GM23338 (cell line): Measurements from ENCODE around the gene IMPG1. TPM values are rescaled to one million over a fixed set of nuclear protein-coding genes. Genes with fewer than 3 reads are reported as not detected.

Experiments
- ATAC-seq: fragments of 200-7000 bp; cut with Tn5 transposase; 3 replicates; pipeline ENCODE4 v1.9.1; 2020
- DNase-seq: peaks from one replicate; pipeline ENCODE4 v3.0.0-alpha.2; 2015; ENCODE audit warnings: low spot score
- H2AFZ ChIP-seq: fragments of 200-600 bp; sonication (generic); 2 replicates; pipeline ENCODE4 v1.8.0; 2016; ENCODE audit warnings: antibody characterized with exemption, mild to moderate bottlenecking, moderate library complexity
- H3F3A ChIP-seq: fragments of 200-600 bp; sonication (generic); replicated peaks from 2 replicates; pipeline ENCODE4 v1.8.0; 2017; ENCODE audit warnings: antibody characterized with exemption, mixed run types, low read depth
- H3K27ac ChIP-seq: fragments of 200-600 bp; sonication (generic); 2 replicates; pipeline ENCODE4 v1.6.1; 2016; ENCODE audit warnings: low read depth
- H3K27me3 ChIP-seq: fragments of 200-600 bp; sonication (generic); 2 replicates; pipeline ENCODE4 v1.8.0; 2016; ENCODE audit warnings: mild to moderate bottlenecking, mixed run types, moderate library complexity; ENCODE audit not compliant: insufficient read depth
- H3K36me3 ChIP-seq: fragments of 200-600 bp; sonication (generic); 2 replicates; pipeline ENCODE4 v1.8.0; 2016; ENCODE audit warnings: mild to moderate bottlenecking; ENCODE audit not compliant: insufficient read depth
- H3K4me1 ChIP-seq: fragments of 200-600 bp; sonication (generic); 2 replicates; pipeline ENCODE4 v1.8.0; 2016; ENCODE audit warnings: mild to moderate bottlenecking, moderate library complexity; ENCODE audit not compliant: insufficient read depth
- H3K4me2 ChIP-seq: fragments of 200-600 bp; sonication (generic); 2 replicates; pipeline ENCODE4 v1.7.1; 2017; ENCODE audit warnings: mixed run types
- H3K4me3 ChIP-seq: fragments of 200-600 bp; sonication (generic); 2 replicates; pipeline ENCODE4 v1.6.1; 2016; ENCODE audit warnings: mixed run types
- H3K79me2 ChIP-seq: fragments of 200-600 bp; sonication (generic); replicated peaks from 2 replicates; pipeline ENCODE4 v1.8.0; 2017; ENCODE audit warnings: mild to moderate bottlenecking; ENCODE audit not compliant: insufficient read depth
- H3K9me2 ChIP-seq: fragments of 200-600 bp; sonication (generic); 2 replicates; pipeline ENCODE4 v1.8.0; 2017; ENCODE audit not compliant: insufficient read depth
- H4K20me1 ChIP-seq: fragments of 200-600 bp; sonication (generic); replicated peaks from 2 replicates; pipeline ENCODE4 v1.8.0; 2017; ENCODE audit warnings: mild to moderate bottlenecking; ENCODE audit not compliant: insufficient read depth
- H3K27ac Mint-ChIP-seq: 2 replicates; pipeline ENCODE4 v1.8.0; 2020; ENCODE audit warnings: inconsistent platforms, mild to moderate bottlenecking, moderate library complexity, mixed read lengths
- H3K27me3 Mint-ChIP-seq: 3 replicates; pipeline ENCODE4 v1.8.0; 2022; ENCODE audit warnings: low read depth, mild to moderate bottlenecking, moderate library complexity, mixed read lengths, inconsistent platforms; ENCODE audit not compliant: insufficient read depth, poor library complexity
- H3K36me3 Mint-ChIP-seq: 3 replicates; pipeline ENCODE4 v1.8.0; 2021; ENCODE audit warnings: low read depth, mild to moderate bottlenecking, inconsistent platforms, moderate library complexity, mixed read lengths
- H3K4me1 Mint-ChIP-seq: 3 replicates; pipeline ENCODE4 v1.8.0; 2020; ENCODE audit warnings: mild to moderate bottlenecking, inconsistent platforms, mixed read lengths
- H3K4me3 Mint-ChIP-seq: 3 replicates; pipeline ENCODE4 v1.8.0; 2021; ENCODE audit warnings: moderate library complexity, mild to moderate bottlenecking, inconsistent platforms, mixed read lengths
- H3K9me3 Mint-ChIP-seq: 3 replicates; pipeline ENCODE4 v1.8.0; 2020; ENCODE audit warnings: moderate library complexity, mild to moderate bottlenecking, inconsistent platforms, mixed read lengths
- CREB1 ChIP-seq: fragments of 250-450 bp; sonication (Bioruptor Pico); IDR thresholded peaks from 2 replicates; pipeline ENCODE4 v1.5.0; 2020; ENCODE audit warnings: low read depth, mild to moderate bottlenecking, moderate library complexity
- CTCF ChIP-seq, 2 experiments: fragments of 200-600 bp in 1 of 2; sonication (generic) in 1 of 2; conservative IDR thresholded peaks; 2 replicates each; pipeline versions ENCODE4 v1.5.1 to v1.6.1; 2016 to 2017; ENCODE audit warnings: antibody characterized with exemption in 2 of 2, low read depth in 2 of 2, mild to moderate bottlenecking in 2 of 2, moderate library complexity in 1 of 2
- ETS1 ChIP-seq: IDR thresholded peaks from 2 replicates; pipeline ENCODE4 v1.6.1; 2016; ENCODE audit warnings: antibody characterized with exemption
- EZH2 ChIP-seq: fragments of 200-600 bp; sonication (generic); IDR thresholded peaks from one replicate; pipeline ENCODE4 v1.8.0; 2017; ENCODE audit warnings: antibody characterized with exemption, mild to moderate bottlenecking, low read depth; ENCODE audit not compliant: unreplicated experiment
- JUNB ChIP-seq: IDR thresholded peaks from one replicate; pipeline ENCODE4 v1.6.1; 2016; ENCODE audit warnings: antibody characterized with exemption; ENCODE audit not compliant: unreplicated experiment
- NANOG ChIP-seq: IDR thresholded peaks from 2 replicates; pipeline ENCODE4 v1.6.1; 2016; ENCODE audit warnings: antibody characterized with exemption, borderline replicate concordance
- POLR2AphosphoS5 ChIP-seq: IDR thresholded peaks from 2 replicates; pipeline ENCODE4 v1.6.1; 2016; ENCODE audit warnings: antibody characterized with exemption, low read depth
- STAT1 ChIP-seq: IDR thresholded peaks from one replicate; pipeline ENCODE4 v1.6.1; 2016; ENCODE audit warnings: antibody characterized with exemption; ENCODE audit not compliant: unreplicated experiment
- ZNF114 ChIP-seq: fragments of 250-450 bp; sonication (Bioruptor Pico); IDR thresholded peaks from 2 replicates; pipeline ENCODE4 v1.5.0; 2020; ENCODE audit warnings: mild to moderate bottlenecking, moderate library complexity
- ZNF462 ChIP-seq: fragments of 250-450 bp; sonication (Bioruptor Pico); IDR thresholded peaks from 2 replicates; pipeline ENCODE4 v1.5.0; 2020; ENCODE audit warnings: mild to moderate bottlenecking, moderate library complexity
- polyA plus RNA-seq: library from polyadenylated mRNA; unstranded; fragments of >200 nt; fragmentation: Nextera tagmentation; extraction: Ambion mirVana; gene quantifications from 2 replicates; pipeline ENCODE4 v1.2.1, GENCODE V29; 2016
- total RNA-seq: library from RNA; depleted of rRNA; stranded (reverse); fragments of >200 nt; shearing (Covaris generic); gene quantifications from 2 replicates; pipeline ENCODE4 v1.2.3, GENCODE V29; 2014

Gene IMPG1
- total and polyA plus RNA-seq, 2 experiments from 2014 or later: not detected

GRCh38 chr6:75913040-75913439, 159.4 kb downstream of the IMPG1 start:
- Histone ChIP-seq H2AFZ (no peak overlapping the region), H3K27me3 (no peaks in the 10 kb centered on the region), H3K27ac (no peak overlapping the region), H3K36me3 (no peaks in the 10 kb centered on the region), H3K9me2 (no peaks in the 10 kb centered on the region), H3K79me2 (no peaks in the 10 kb centered on the region), H3K4me1 (peaks cover 8% of the 10 kb centered on the region), H3K4me3 (no peak overlapping the region), H4K20me1 (no peaks in the 10 kb centered on the region), H3F3A (no peaks in the 10 kb centered on the region), H3K4me2 (no peak overlapping the region)
- Mint-ChIP-seq H3K4me3 (no peak overlapping the region), H3K36me3 (no peaks in the 10 kb centered on the region), H3K4me1 (peaks cover 5% of the 10 kb centered on the region), H3K27me3 (peaks cover 2% of the 10 kb centered on the region), H3K9me3 (no peaks in the 10 kb centered on the region), H3K27ac (no peak overlapping the region)
- TF ChIP-seq ZNF462 (CRISPR knock-in tag) (no peak), POLR2AphosphoS5 (no peak), CREB1 (CRISPR knock-in tag) (no peak), STAT1 (no peak), CTCF (conservative IDR thresholded peaks at IDR 0.05; ENCODE audit: low read depth in 2 of 2) (no peak), JUNB (no peak), ZNF114 (CRISPR knock-in tag) (no peak), EZH2 (no peak), ETS1 (no peak), NANOG (no peak)
- DNase-seq: no peak
- no peak for ATAC-seq
